Astrocyte of the hippocampus (primary cell): Measurements from ENCODE around the gene SMYD4.
"Not testable (repeated sequence)": the region's sequence is repeated elsewhere in the genome, so short reads cannot be mapped to it uniquely, and the experiment has no call there.

Experiments
- DNase-seq: peaks from one replicate; pipeline ENCODE4 v3.0.0; 2011; ENCODE audit warnings: low read depth, low spot score

SMYD4 gene

DNA sequence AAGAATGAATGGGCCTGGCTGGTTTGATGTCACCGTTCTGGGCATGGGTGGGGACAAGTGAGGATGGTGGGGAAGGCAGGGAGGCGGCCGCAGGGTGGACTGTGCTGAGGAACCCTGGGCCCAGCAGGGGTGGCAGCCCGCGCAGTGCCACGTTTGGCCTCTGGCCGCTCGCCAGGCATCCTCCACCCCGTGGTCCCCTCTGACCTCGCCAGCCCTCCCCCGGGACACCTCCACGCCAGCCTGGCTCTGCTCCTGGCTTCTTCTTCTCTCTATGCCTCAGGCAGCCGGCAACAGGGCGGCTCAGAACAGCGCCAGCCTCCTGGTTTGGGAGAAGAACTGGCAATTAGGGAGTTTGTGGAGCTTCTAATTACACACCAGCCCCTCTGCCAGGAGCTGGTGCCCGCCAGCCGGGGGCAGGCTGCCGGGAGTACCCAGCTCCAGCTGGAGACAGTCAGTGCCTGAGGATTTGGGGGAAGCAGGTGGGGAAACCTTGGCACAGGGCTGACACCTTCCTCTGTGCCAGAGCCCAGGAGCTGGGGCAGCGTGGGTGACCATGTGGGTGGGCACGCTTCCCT lies 74.4 kb downstream of the SMYD4 start:
- no peak for DNase-seq

- DNase-seq = no peak
These were observed 75.1 kb downstream of the SMYD4 start for GRCh38 chr17:1754430-1755112.

- DNase-seq = no peak
These were observed 75.8 kb downstream of the SMYD4 start for GRCh38 chr17:1753767-1754429.

- DNase-seq = no peak
These were observed 77.1 kb downstream of the SMYD4 start for GRCh38 chr17:1752425-1753262.

GRCh38 chr17:1750628-1751027 lies 79.1 kb downstream of the SMYD4 start:
- DNase-seq = no peak

DNA sequence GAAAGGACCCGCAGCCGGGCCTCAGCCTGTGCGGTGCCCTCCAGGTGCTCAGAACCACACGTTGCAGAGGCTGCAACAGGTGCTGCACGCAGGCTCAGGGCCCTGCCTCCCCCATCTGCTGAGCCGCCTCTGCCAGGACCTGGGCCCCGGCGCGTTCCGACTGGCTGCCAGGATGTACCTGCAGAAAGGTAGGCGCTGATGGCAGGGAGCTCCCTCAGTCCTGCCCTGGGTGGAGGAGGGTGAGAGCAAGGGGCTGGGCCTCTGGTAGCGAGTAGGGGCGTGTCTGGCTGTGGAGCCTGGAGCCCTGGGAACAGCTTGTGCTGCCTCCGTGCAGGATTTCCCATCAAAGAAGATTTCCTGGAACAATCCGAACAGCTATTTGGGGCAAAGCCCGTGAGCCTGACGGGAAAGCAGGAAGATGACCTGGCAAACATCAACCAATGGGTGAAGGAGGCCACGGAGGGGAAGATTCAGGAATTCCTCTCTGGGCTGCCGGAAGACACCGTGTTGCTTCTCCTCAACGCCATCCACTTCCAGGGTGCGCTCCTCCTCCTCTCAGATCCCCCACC lies 82.6 kb downstream of the SMYD4 start:
- no peak for DNase-seq

DNA sequence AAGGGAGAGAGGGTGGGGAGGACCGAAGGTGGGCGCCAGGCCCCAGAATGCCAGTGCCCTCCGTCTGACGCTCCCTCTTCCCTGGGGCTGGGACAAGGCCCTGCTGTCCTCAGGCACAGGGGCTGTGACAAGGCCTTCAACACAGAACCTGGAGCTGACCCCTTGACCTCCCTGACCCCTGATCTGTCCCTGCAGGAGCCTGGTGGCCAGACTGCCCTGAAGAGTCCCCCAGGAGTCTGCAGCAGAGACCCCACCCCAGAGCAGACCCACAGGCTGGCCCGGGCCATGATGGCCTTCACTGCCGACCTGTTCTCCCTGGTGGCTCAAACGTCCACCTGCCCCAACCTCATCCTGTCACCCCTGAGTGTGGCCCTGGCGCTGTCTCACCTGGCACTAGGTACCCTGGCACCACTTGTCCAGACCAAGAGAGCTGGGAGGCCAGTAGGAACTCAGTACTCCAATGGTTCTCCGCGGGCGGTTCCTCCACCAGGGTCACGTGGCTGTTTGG lies 84.1 kb downstream of the SMYD4 start:
- DNase-seq = no peak

- DNase-seq = no peak
These were observed 84.9 kb downstream of the SMYD4 start for GRCh38 chr17:1744551-1745512.

- DNase-seq = no peak
These were observed 86.6 kb downstream of the SMYD4 start for GRCh38 chr17:1743088-1743439.

- DNase-seq = no peak
These were observed 87.2 kb downstream of the SMYD4 start, which contains the start of gene SERPINF2 for GRCh38 chr17:1742371-1743087. Gene SERPINF2 (plus strand): TSS chr17:1742871. CDS start chr17:1744996, 2,125 bp downstream.

DNA sequence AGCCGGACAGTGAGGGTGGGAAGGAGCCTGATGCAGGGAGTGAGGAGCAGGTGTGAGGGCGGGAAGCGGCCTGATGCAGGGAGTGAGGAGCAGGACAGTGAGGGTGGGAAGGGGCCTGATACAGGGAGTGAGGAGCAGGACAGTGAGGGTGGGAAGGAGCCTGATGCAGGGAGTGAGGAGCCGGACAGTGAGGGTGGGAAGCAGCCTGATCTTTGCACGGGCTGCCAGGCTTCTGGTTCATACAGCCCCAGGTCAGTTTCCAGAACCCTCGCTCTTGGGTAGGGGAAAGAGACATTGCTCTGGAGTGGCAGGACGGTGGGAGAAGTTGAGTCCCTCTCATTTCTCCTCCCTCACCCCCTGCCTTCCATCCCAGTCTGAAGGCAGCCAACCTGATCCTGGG lies 87.8 kb downstream of the SMYD4 start:
- not testable (repeated sequence) for DNase-seq

DNA sequence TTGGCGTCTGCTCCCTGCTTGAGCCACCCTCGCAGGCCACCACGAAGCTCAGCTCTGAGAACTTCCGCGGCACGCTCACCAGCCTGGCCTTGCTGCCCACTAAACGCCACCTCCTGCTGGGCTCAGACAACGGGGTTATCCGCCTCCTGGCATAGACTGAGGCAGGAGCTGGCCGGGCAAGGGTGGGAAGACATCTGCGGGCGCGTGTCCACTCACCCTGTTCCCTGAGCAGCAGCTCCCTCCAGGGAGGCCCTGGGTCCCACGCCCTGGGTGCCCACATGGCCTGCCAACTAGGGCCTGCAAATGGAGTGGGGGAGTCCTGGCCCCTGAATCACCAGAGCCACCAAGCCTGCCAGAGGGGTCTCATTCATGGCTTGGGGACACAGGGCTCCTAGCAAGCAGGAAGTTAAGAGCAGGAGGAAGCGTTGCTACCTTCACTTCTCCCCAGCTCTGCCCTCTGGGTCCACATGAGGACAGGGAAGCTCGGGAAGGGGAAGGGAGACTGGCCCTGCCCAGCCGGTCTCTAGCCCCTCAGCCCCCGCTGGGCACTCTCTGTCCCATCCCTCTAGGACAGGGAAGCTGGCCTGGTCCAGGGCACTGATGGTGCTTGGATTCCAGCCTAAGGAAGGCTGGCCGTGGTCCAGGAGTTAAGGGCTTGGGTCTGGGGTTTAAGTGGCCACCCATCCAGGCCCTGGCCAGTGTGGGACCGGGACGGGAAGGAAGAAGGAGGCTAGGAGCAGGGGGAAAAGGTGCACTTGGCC lies 92.0 kb downstream of the SMYD4 start:
- no peak for DNase-seq

DNA sequence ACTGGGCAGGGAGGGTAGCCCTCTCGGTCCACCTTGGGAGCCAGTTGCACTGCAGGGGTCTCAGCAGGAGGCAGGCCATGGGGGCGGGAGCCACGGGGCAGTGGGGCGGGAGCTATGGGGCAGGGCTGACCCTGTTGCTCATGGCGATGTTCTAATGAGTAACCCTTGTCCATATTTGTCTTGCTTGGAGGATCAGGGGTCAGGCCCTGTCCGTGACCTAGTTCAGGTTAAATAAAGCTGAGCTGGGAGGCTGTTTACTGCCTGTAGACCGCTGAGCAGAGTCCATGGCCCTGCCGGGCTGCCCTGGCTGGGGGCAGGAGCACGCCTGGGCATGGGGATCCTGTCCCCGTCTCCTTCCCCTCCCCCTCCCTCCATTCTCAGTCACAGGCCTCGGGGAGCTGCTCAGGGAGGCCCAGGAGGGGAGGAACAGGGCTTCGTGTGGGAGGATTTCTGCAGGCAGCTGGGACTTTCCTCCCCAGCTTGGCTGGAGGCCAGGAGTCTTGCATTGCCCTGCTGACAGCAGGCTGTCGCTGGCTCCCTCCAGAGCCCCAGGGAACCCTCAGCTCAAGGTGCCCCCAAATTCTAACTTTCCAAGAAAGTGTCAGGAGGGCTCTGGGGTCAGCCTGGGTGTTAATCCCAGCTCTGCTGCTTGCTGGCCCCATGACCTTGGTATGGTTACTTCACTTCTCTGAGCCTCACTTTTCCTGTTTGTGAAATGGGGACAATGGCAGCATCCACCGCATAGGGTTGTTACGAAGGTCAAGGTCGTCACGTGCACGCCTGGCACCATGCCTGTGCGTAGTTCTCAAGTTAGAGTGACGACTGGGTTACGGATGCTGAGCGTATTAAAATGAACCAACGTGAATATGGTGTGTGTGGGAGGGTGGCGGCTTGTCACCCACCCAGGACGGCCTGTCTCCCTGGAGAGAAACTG lies 93.1 kb downstream of the SMYD4 start:
- peak; percentile 60 for DNase-seq

DNA sequence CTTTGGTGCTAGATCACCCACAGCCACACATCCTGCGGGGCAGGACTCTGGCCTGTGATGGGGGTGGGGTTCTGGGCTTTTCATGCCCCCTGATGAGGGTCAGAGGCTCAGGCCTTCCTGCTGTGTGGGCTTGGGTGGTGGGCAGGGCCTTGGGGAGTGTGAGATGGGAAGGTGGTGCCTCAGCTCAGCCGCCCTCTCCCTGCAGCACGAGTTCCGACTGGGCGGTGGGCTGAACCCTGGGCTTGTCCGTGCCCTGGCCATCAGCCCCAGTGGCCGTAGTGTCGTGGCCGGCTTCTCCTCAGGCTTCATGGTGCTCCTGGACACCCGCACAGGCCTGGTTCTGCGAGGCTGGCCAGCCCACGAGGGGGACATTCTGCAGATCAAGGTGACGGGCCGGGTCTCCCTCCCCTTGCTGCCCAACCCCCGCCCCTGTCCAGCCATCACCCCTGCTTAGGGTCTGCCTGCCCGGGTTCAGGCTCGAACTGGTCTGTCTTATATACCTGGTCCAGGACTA lies 93.8 kb downstream of the SMYD4 start:
- DNase-seq = no peak

GRCh38 chr17:1735418-1735817 lies 94.3 kb downstream of the SMYD4 start:
- no peak for DNase-seq

DNA sequence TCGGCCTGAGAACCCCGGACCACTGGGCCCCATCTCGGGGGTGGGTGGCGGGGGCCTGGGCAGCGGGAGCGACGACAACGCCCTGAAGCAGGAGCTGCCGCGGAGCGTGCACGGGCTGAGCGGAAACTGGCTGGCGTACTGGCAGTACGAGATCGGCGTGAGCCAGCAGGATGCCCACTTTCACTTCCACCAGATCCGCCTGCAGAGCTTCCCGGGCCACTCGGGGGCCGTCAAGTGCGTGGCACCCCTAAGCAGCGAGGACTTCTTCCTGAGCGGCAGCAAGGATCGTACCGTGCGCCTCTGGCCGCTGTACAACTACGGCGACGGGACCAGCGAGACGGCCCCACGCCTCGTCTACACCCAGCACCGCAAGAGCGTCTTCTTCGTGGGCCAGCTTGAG lies 95.9 kb downstream of the SMYD4 start:
- no peak for DNase-seq

DNA sequence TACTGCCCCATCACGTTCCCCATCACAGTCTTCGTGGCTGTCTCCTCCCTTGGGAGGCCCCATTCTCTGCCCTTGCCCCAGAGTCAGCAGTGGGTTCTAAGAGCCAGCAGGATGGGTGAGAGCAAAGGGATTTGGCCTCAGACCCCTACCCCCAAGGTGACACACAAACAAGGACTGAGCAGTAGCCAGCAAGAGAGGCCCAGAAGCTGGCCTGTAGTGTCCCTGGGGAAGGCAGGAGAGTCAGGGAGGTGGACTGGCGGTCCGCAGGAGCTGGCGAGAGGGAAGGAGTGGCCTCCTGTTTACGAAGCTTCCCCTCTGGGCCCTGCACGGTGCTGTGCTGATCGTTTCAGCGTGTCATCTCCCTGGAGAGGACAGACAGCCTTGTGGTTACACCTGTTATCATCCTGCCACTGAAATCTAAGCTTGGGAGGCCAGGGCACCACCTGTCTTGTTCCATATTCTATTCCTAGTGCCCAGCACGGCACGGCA lies 96.8 kb downstream of the SMYD4 start:
- no peak for DNase-seq
